HG03460 (cell line): ENCODE data around the gene CAMTA1.
"Not testable (repeated sequence)": the region's sequence is repeated elsewhere in the genome, so short reads cannot be mapped to it uniquely, and the experiment has no call there.

ENCODE experiments used
- ATAC-seq: cut with Tn5 transposase; IDR thresholded peaks from one replicate; pipeline ENCODE4 v1.9.1; 2021; ENCODE audit not compliant: unreplicated experiment

Gene CAMTA1

DNA sequence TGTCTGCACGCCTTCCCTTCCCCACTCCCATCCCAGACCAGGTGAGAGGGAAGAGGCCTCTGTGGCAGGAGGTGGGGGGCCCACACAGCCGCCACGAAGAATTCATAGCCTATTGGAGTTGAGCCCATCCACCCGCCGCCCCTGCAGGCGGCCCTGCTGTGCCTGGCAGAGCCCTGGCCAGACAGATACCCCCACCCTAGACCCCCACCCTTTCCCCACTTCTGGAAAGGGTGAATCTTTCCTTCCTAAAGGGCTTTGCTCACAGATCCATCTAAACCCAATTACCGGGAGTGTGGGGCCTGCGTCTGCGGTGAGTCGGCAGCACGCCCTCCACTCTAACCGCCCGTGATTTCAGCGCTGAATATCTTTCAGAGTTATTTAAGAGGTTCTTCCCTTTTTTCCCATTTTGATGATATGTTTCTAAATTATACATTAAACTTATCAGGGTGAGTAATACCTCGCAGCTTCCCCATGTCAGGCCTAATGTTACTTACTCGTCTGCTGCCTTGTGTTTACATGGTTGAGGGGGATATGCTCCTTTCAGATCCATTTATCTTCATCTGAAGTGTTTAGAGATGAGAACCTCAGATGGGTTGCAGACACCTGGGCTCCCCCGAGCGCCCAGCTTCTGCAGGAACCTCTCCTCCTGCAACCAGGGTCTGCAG is 802.0 kb downstream of the CAMTA1 start:
- ATAC-seq = no peak

DNA sequence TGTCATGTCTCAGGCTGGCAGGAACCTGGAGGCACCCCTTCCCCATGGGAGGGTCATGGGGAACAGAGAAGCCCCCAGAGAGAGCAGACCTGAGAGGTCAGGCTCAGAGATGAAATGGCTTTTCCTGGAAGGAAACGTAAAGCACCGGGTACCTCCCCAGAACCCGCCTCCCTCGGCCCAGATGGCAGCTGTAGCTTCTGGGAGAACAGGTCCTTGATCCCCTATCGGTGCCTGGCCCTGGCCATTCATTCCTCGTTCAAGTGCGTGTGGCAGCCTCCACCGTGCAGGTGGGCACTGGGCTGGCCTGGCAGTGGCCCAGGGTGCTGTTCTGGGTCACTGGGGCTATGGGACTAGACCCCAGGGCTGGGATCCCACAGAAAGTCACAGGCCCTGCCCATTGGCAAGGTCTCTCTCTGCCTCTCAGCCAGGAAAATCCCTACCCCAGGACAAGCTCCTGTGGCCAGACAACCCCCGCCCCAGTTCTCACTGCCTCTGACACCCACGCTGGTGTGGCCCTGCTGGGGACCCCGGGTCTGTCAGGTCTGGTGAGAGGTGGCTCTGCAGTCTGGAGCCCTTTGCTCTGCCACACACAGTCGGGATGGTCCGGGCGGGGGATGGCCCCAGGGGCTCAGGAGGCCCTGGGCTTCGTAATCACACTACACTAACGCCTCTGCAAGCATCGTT is 802.7 kb downstream of the CAMTA1 start:
- ATAC-seq = no peak

DNA sequence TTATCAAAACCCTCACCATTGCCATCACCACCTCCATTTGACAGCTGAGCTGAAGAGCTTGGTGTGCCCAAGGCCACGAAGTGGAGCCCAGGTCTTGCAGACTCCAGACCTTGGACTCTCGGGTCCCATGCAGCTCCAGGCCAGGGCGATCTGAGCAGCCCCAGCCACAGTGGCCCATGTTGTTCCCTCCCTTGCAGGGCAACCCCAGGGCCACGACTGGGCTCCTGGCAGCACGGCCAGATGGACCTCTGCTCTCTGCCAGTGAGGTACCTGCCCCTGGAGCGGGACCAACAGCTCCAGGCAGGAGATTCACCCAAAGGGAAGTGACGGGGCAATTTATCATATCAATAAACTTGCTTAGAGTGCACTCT is 803.2 kb downstream of the CAMTA1 start:
- no peak for ATAC-seq

DNA sequence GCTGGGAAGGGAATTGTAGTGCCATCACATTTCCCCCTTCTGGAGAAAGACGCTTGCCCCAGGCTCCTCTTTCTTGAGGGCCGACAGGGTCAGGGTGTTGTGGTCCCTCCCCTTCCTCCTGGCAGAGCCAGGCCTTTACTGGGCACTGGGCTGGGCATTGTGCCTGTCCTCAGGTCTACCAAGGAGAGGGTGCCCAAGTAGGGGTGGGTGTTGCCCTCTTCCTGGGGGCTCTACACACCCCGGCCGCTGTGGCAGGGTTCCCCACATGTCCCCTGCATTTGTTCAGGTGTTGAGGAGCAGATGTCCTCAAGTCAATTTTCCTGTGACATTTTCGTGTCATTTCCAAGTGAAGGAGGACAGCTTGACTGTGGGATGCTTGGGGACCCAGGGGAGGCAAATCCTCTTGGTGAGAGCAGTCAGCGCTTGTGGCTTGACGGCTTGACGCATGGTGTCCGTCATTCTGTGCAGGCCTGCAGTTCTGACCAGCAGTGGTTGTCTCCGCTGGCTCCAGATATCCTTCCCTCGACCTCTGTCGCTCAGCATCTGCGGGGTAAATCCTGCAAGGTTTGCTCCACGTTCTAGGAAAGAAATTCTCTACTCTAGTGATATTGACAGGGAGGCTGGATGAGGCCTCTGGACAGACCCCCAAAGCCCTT is 804.0 kb downstream of the CAMTA1 start:
- ATAC-seq = no peak

DNA sequence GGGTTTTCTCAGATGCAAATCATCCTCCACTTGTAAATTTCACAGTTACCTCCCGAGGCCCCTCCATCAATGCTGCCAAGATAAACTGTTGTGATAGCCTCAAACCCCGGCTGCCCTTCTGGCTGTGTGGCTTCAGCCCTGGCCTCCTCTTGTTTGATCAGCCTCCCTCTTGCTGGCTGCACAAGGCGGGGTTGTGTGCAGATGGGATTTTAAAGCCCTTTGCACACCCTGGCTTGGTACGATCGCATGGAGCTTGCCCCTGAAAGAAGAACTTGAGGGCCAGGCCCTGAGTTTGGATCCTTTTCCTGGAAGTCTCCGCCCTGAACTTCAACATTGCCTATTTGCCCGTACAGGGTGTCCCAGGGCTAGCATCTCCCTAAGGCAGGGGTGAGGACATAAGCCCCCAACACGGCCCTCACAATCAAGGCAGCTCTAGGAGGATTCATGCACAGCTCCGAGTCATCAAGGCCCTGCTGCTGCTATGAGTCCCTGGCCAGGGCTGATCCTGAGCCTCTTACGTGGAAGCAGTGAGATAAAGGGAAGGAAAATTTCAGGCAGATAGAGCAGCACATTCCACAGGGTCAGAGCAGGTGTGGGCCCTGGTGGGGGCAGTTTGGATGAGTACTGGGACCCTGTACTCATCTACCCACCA is 804.6 kb downstream of the CAMTA1 start:
- ATAC-seq = no peak

DNA sequence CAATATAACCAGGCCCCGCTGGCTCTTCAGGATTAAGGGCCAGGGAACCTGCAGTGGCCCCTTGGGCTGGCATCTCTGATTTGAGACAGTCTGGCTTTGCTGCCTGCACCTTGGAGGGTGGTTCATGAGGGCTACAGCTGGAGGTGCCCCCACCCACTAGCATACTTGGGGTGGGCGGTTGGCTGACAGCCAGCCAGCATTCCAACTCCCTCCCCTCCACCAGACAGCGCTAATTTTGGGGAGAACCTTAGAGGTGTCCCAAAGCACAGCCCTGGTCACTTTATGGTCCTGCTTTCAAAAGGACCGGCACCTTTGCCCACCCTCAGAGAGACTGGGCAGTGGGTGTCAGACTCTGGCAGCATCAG is 805.2 kb downstream of the CAMTA1 start:
- no peak for ATAC-seq

DNA sequence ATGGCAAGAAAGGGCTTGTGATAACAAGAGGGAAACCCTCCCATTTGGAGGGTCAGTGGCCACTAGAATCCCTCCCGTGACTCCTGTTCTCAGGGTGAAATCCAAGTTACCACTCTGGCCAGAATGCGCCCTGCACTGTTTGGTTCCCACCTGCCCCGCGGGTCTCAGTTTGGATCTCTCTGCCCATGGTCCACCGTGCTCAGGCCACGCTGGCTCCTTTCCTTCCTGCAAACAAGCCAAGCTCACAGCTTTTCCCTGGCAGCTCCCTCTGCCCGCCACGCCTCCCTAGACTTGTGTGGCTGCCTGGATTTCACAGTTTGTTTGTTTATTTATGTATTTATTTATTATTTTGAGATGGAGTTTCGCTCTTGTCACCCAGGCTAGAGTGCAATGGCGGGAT is 806.3 kb downstream of the CAMTA1 start:
- ATAC-seq = no peak

DNA sequence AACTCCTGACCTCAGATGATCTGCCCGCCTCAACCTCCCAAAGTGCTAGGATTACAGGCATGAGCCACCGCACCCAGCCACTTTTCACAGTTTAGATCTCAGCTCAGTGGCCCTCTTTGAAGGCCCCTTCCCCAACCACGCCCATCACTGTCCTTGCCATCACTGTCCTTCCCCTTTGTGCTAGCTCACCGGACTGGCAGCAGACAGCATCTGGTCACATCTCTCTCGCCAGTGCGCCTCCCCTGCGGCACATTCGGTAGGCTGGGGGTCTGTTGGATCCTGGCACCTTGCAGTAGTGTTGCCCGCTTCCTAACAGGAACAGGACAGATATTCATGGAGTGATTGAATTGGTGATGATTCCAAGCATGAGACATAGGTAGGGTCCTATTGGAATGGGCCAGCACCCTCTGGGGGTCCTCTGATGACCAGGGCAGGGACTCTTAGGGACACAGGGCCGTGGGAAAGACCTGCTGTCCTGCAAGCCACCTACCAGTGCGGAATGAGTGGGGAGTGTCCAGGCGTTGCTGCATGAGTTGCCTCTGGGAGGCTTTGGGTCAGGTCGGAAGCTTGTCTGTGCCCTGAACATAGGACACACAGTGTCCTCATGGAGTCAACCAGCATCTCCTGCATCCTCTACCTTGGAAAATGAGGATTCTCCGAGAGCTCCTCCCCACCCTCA is 807.0 kb downstream of the CAMTA1 start:
- no peak for ATAC-seq

DNA sequence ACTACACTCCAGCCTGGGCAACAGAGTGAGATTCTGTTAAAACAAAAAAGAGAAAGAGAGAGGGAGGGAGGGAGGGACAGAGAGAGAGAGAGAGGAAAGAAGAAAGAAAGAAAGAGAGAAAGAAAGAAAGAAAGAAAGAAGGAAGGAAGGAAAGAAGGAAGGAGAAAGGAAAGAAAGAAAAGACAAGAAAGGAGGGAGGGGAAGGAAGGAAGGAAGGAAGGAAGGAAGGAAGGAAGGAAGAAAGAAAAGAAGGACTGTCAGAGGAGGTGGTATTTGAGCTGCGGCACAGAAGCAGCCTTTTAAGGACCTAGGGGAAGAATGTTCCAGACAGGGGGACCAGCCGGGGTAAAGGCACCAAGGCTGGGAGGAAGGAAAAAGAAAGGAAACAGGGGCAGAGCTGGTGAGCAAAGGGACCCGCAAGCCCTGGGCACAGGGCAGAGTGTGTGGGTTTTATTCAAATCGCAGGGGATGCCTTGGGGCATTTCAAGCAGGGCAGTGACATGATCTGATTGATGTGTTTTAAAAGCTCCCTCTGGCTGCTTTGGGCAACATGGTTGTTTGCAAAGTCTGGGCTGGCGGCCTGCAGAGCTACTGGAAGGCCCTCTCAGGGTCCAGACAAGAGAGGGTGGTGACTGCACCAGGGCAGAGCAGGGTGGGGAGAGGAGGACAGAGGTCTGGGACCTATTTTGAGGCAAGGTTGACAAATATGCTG is 808.9 kb downstream of the CAMTA1 start:
- no peak for ATAC-seq

DNA sequence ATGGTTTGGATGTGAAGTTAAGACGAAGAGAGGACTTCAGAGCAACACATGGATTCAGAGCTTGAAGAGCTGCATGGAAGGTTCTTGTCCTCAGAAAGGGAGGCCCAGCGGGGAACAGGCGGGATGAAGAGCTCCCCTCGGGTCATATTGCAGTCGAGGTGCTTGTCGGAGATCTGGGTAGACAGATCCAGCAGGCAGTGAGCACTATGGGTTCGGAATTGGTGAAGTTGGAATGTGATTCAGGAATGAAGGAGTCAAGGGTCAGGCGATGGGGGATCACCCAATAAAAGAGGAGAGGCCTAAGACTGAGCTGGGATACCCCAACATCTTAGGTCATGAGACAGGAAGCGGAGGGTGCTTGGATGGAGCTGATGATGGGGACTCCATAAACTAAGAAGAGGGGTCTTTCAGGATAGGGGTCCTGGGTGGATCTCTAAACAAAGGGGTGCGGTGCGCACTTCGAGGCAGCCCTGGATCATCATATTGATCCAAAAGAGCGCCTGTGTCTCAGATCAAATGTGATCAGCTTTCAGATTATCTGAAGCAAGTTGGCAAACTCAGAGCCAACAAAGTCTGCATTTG is 809.6 kb downstream of the CAMTA1 start:
- no peak for ATAC-seq

DNA sequence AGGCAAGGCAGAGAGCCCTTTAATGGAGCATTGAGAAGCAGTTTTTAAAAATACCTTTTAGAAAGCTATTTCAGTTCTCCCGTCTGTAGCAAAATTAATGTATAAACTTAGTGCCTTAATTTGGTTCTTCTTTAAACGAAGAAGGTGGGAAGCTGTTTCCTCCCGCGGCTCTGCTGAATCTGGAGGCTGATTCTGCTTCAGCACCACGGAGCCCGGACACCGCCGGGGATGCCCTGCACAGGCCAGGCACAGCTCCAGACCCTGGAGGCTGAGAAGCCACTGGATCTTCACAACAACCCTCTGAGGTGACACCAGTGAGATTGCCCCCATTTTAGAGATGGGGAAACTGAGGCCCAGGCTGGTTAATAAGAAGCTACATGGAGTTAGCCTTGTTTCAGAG is 810.1 kb downstream of the CAMTA1 start:
- no peak for ATAC-seq

DNA sequence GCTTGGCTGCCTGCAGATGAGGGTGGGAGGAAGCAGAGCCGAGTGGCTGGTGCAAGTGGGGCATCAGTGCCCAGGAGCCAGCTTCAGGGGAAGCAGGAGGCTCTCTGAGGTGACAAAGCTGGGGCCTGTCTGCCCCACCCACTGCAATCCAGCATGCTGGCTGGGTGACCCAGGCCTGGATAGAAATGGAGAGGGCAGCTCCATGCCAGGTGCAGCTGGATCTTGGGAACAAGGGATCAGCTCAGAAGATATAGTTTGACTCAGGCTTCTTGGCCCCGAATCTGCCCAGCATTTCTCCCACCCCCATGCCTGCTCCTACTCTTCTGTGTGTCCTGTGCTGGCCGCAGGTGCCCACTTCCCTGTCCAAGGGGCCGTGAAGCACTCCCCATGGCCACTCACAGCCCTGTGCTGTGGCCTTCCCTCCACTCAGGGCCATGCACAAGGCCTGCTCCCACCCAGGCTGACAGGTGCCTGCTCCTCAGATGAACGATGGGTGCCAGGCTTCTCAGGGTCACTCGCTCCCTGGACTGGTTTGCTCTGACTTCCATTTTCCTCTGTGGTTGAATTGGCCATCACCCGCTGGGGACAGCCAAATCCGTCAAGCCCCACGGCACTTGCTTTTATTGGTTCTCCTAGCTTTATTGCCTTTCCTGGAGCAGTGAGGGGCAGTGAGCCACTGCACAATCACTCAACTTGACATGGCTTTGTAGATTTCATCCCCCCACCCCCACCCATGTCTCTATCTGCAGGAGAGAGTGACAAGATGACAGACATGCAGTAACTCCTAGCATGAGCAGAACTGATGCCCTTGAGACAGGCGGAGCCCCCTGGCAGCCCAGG is 811.1 kb downstream of the CAMTA1 start:
- ATAC-seq = no peak

DNA sequence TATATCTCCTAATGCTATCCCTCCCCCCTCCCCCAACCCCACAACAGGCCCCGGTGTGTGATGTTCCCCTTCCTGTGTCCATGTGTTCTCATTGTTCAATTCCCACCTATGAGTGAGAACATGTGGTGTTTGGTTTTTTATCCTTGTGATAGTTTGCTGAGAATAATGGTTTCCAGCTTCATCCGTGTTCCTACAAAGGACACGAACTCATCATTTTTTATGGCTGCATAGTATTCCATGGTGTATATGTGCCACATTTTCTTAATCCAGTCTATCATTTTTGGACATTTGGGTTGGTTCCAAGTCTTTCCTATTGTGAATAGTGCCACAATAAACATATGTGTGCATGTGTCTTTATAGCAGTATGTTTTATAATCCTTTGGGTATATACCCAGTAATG is 812.8 kb downstream of the CAMTA1 start:
- ATAC-seq = not testable (repeated sequence)

DNA sequence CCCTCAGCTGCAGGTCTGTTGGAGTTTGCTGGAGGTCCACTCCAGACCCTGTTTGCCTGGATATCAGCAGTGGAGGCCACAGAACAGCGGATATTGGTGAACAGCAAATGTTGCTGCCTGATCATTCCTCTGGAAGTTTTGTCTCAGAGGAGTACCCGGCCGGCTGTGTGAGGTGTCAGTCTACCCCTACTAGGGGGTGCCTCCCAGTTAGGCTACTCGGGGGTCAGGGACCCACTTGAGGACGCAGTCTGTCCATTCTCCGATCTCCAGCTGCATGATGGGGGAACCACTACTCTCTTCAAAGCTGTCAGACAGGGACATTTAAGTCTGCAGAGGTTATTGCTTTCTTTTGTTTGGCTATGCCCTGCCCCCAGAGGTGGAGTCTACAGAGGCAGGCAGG is 819.7 kb downstream of the CAMTA1 start:
- ATAC-seq = not testable (repeated sequence)

DNA sequence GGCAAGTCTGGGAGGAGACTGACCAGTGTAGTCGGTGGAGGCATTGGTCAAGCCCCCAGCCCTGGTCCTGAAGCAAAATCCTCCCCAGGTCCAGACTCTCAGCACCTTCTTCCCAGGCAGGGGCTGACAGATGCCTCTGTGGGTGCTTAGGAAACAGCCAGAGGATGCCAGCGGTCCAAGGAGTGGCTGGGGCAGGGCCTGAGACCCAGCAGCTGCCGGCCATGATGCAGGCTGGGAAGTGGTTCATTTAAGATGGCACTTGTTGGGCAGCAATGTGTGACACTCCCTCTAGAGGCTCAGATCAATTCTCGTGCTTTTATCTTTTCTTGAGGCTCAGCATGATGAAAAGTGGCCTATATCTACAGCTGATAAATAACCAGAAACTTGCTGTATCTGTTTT is 820.8 kb downstream of the CAMTA1 start:
- ATAC-seq = no peak

DNA sequence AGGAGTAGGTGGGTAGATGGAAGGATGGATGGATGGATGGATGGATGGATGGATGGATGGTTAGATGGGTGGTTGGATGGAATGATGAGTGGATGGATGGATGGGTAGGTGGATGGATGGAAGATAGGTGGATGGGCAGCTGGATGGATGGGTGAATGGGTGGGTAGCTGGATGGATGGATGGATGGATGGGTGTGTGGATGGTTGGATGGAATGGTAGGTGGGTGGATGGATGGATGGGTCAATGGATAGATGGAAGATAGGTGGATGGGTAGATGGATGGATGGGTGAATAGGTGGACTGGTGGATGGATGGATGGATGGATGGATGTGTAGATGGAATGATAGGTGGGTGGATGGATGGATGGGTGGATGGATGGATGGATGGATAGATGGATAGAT is 821.8 kb downstream of the CAMTA1 start:
- ATAC-seq = no peak

DNA sequence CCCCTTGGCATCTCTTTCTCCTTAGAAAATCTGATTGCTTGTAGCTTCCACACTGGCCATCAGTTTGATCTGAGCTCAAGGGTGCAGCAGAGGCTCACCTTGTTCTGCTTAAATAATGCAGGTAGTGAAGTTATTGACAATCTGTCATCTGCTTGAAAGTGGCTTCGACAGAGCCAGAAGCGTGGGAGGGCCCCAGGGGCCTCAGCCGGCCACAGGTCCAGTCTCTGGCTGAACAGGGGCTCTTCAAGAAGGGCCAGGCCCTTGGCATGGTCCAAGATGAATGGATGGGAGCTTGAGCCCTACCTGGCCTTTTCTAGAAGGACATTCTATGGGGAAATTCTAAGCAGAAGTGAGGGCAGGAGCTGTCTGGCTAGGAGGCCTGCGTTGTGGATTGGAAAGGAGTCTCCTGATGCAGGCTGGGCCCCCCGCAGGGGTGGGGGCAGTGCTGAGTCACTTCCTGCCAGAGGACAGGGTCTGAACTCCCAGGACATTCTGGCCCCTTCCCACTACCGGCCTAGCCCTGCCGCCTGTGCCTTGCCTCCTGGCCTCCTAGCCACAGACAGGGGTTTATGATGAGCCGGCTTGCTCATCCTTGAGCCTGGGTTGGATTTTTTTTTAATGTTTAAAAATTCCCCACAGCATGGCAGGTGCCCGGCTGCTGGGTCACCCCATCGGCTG is 823.5 kb downstream of the CAMTA1 start:
- ATAC-seq = no peak

DNA sequence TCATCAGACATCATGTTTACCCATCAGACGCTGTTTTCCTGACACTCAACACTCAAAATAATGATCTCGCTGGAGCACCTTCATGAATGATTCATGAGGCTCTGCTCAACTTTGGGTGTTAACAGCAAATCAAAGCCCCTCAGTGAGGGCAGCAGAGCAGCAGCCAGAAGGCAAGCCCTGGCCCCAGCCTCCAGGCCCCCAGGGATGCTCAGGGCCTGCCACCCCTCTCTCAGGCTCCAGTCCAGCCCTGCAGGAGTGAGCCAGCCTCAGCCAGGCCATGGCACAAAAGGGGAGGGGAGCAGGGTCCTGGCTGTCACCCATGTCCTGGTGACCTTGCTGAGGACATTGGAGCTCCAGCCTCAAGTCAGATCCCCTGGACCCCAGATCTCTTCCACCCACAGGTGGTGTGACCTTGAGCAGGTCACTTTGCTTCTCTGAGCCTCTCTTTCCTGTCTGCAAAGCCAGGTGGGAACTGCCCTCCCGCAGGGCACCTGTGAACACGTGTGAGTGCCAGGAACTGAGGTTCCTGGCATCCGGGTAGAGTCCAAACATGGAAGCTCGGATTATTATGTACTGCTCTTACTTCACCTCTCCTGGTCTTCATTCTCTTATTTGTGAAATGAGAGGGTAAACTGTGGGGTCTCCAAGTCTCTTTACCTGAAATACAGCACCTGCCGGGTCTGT is 824.2 kb downstream of the CAMTA1 start:
- ATAC-seq = no peak
